Smooth muscle cell (in vitro differentiated cells): ENCODE results near the gene FANK1. TPM values are rescaled to one million over a fixed set of nuclear protein-coding genes. Genes with fewer than 3 reads are reported as not detected.
"Not testable (repeated sequence)": the region's sequence is repeated elsewhere in the genome, so short reads cannot be mapped to it uniquely, and the experiment has no call there.

Source experiments
- DNase-seq: peaks from one replicate; lab custom pipeline; 2025; ENCODE audit not compliant: unreplicated experiment; lab: John Stamatoyannopoulos, UW
- H2AFZ ChIP-seq: fragments of 200-600 bp; sonication (generic); 2 replicates; pipeline ENCODE4 v1.6.0; 2016; ENCODE audit warnings: antibody characterized with exemption, low read depth, mild to moderate bottlenecking
- H3F3A ChIP-seq: fragments of 200-600 bp; sonication (generic); 2 replicates; pipeline ENCODE4 v1.6.0; 2017; ENCODE audit warnings: antibody characterized with exemption, low read depth
- H3K27ac ChIP-seq: fragments of 200-600 bp; sonication (generic); 2 replicates; pipeline ENCODE4 v1.5.1; 2016; ENCODE audit warnings: low read depth, mild to moderate bottlenecking
- H3K27me3 ChIP-seq: fragments of 200-600 bp; sonication (generic); 2 replicates; pipeline ENCODE4 v1.6.1; 2016; ENCODE audit warnings: low read depth, mild to moderate bottlenecking
- H3K36me3 ChIP-seq: fragments of 200-600 bp; sonication (generic); 2 replicates; pipeline ENCODE4 v1.5.1; 2016; ENCODE audit warnings: low read depth
- H3K4me1 ChIP-seq: fragments of 200-600 bp; sonication (generic); 2 replicates; pipeline ENCODE4 v1.5.1; 2016; ENCODE audit warnings: low read depth
- H3K4me2 ChIP-seq: fragments of 200-600 bp; sonication (generic); 2 replicates; pipeline ENCODE4 v1.6.0; 2016; ENCODE audit warnings: mild to moderate bottlenecking
- H3K4me3 ChIP-seq: fragments of 200-600 bp; sonication (generic); 2 replicates; pipeline ENCODE4 v1.5.1; 2016; ENCODE audit warnings: mild to moderate bottlenecking
- H3K79me2 ChIP-seq: fragments of 200-600 bp; sonication (generic); 2 replicates; pipeline ENCODE4 v1.6.0; 2016; ENCODE audit warnings: low read depth, mild to moderate bottlenecking
- H3K9ac ChIP-seq: fragments of 200-600 bp; sonication (generic); 2 replicates; pipeline ENCODE4 v1.6.0; 2016; ENCODE audit warnings: low read depth
- H3K9me3 ChIP-seq: fragments of 200-600 bp; sonication (generic); replicated peaks from 2 replicates; pipeline ENCODE4 v1.5.1; 2016; ENCODE audit warnings: low read depth
- H4K20me1 ChIP-seq: fragments of 200-600 bp; sonication (generic); 2 replicates; pipeline ENCODE4 v1.6.0; 2016; ENCODE audit warnings: low read depth
- WGBS: methylation state at CpG from one replicate; pipeline ENCODE4 v1.1.7; 2016; ENCODE audit warnings: low lambda C conversion rate; 5-methylcytosine and 5-hydroxymethylcytosine counted together
- polyA plus RNA-seq: library from polyadenylated mRNA; unstranded; fragments of >200 nt; fragmentation: Nextera tagmentation; extraction: Ambion mirVana; gene quantifications from 2 replicates; pipeline ENCODE4 v1.2.1, GENCODE V29; 2016
- total RNA-seq: library from RNA; depleted of rRNA; stranded (reverse); fragments of >200 nt; gene quantifications from 2 replicates; pipeline ENCODE4 v1.2.3, GENCODE V29; 2014
- TF ChIP-seq, protein P1 (sequence below): fragments of 200-600 bp; sonication (generic); IDR thresholded peaks from 2 replicates; pipeline ENCODE4 v1.5.1; 2017; ENCODE audit warnings: borderline replicate concordance, mild to moderate bottlenecking, antibody characterized with exemption; ENCODE audit not compliant: insufficient read depth, poor library complexity, severe bottlenecking

Gene FANK1
- total and polyA plus RNA-seq, 2 experiments from 2014 or later, result 5.8 to 6.6 TPM

DNA sequence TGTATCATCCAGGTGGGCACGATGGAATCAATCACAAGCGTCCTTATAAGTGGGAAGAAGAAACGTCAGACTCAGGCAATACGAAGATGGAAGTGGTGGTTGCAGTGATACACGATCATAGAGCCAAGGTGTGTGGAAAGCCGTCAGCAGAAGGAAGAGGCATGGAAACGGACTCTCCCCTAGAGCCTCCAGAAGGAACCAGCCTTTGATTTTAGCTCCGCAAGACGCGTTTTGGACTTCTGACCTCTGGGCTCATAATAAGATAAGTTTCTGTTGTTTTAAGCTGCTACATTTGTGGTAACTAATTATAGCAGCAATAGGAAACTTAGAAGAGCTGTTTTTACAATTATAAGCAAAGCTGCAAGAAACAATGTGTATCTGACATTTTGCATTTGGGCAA lies 14.8 kb downstream of the FANK1 start:
- H4K20me1 ChIP-seq, result no peaks in the 10 kb centered on the region
- no peak overlapping the region for H3K27ac ChIP-seq
- no peaks in the 10 kb centered on the region for H3K79me2 ChIP-seq
- no peak overlapping the region for H3K9ac ChIP-seq
- no peaks in the 10 kb centered on the region for H3K36me3 ChIP-seq
- no peak overlapping the region for H2AFZ ChIP-seq
- no peak for DNase-seq
- WGBS, result 92% methylated on average over 10 of the region's 10 CpGs
- no peaks in the 10 kb centered on the region for H3K4me1 ChIP-seq
- H3K27me3 ChIP-seq, result no peaks in the 10 kb centered on the region
- H3F3A ChIP-seq, result no peaks in the 10 kb centered on the region
- H3K9me3 ChIP-seq, result no peaks in the 10 kb centered on the region
- TF ChIP-seq, protein P1, sequence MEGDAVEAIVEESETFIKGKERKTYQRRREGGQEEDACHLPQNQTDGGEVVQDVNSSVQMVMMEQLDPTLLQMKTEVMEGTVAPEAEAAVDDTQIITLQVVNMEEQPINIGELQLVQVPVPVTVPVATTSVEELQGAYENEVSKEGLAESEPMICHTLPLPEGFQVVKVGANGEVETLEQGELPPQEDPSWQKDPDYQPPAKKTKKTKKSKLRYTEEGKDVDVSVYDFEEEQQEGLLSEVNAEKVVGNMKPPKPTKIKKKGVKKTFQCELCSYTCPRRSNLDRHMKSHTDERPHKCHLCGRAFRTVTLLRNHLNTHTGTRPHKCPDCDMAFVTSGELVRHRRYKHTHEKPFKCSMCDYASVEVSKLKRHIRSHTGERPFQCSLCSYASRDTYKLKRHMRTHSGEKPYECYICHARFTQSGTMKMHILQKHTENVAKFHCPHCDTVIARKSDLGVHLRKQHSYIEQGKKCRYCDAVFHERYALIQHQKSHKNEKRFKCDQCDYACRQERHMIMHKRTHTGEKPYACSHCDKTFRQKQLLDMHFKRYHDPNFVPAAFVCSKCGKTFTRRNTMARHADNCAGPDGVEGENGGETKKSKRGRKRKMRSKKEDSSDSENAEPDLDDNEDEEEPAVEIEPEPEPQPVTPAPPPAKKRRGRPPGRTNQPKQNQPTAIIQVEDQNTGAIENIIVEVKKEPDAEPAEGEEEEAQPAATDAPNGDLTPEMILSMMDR, result no peak
- H3K4me3 ChIP-seq, result no peak overlapping the region
- no peak overlapping the region for H3K4me2 ChIP-seq

DNA sequence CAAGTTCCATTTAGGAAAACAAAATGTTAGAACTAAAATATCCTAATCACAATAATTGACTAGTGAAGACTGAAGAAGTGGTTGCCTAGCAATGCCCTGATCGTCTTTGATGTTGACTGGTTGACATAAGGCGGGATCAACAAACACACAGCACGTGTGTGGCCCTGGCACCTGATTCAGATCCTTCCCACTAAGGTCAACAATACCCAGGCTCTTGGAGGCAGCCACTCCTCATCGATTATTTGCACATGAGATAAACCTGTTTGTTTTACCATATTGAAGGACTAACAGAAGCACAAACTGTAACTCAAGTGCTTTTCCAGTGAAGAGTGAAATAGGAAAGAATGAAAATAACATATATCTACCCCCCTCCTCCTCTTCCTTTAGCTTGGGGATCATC lies 15.6 kb downstream of the FANK1 start:
- H2AFZ ChIP-seq, result no peak overlapping the region
- 89% methylated on average over 4 of the region's 4 CpGs for WGBS
- H3K4me2 ChIP-seq, result no peak overlapping the region
- H3K9me3 ChIP-seq, result no peaks in the 10 kb centered on the region
- no peaks in the 10 kb centered on the region for H3K4me1 ChIP-seq
- no peak for DNase-seq
- no peak overlapping the region for H3K9ac ChIP-seq
- no peaks in the 10 kb centered on the region for H3F3A ChIP-seq
- TF ChIP-seq, protein P1, result no peak
- H3K4me3 ChIP-seq, result no peak overlapping the region
- H3K27ac ChIP-seq, result no peak overlapping the region
- H3K79me2 ChIP-seq, result no peaks in the 10 kb centered on the region
- no peaks in the 10 kb centered on the region for H4K20me1 ChIP-seq
- H3K27me3 ChIP-seq, result no peaks in the 10 kb centered on the region
- H3K36me3 ChIP-seq, result no peaks in the 10 kb centered on the region

DNA sequence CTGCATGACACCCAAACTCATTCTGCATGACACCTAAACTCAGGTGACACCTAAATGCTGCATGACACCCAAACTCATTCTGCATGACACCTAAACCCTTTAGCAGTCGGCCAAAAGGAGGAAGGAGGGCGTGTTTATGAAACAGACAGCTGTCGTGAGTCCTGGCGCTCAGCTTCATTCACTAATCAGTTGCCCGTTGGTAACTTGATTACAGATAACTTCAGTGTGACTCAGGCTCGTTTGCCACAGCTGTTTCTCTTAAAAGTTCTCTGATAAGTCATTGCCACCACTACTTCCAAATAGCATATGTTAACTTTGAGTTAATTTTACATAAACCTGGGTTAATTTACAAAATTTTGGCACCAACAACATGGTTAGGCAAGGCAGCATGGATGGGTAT lies 16.9 kb downstream of the FANK1 start:
- not testable (repeated sequence) for H3K36me3 ChIP-seq, H3K9me3 ChIP-seq, H2AFZ ChIP-seq, H3K27ac ChIP-seq, H3K27me3 ChIP-seq, H3K4me3 ChIP-seq, H3K4me1 ChIP-seq, H4K20me1 ChIP-seq, DNase-seq, H3K4me2 ChIP-seq, H3K79me2 ChIP-seq, H3K9ac ChIP-seq, H3F3A ChIP-seq
- 39% methylated on average over 6 of the region's 6 CpGs for WGBS

DNA sequence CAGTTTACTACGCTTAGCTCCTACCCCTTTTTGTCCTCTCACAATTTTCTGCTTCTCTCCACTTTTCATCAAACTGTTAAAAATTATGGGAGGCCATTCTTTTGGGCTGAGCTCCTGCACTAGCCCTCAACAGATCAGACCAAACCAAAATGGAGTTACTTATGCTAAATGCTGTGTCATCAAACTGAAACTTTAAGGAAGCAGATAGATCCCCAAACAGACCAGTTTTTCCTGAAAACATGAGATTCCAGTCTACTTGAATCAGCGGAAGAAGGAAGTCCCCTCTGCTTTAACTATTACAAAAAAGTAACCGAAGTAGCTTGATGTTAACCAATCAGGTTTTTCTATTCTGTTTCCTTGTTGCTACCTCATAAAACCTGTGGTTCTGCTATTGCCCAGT lies 20.6 kb downstream of the FANK1 start:
- H3K4me2 ChIP-seq, result no peak overlapping the region
- H3K4me3 ChIP-seq, result no peak overlapping the region
- H3K9ac ChIP-seq, result no peak overlapping the region
- no peaks in the 10 kb centered on the region for H3K79me2 ChIP-seq
- no peaks in the 10 kb centered on the region for H3F3A ChIP-seq
- H2AFZ ChIP-seq, result no peak overlapping the region
- no peaks in the 10 kb centered on the region for H3K27me3 ChIP-seq
- H3K4me1 ChIP-seq, result no peaks in the 10 kb centered on the region
- WGBS, result 59% methylated on average over 3 of the region's 3 CpGs
- no peak for DNase-seq
- no peaks in the 10 kb centered on the region for H3K36me3 ChIP-seq
- peaks cover 3% of the 10 kb centered on the region for H3K9me3 ChIP-seq
- TF ChIP-seq, protein P1, result no peak
- H4K20me1 ChIP-seq, result no peaks in the 10 kb centered on the region
- no peak overlapping the region for H3K27ac ChIP-seq

DNA sequence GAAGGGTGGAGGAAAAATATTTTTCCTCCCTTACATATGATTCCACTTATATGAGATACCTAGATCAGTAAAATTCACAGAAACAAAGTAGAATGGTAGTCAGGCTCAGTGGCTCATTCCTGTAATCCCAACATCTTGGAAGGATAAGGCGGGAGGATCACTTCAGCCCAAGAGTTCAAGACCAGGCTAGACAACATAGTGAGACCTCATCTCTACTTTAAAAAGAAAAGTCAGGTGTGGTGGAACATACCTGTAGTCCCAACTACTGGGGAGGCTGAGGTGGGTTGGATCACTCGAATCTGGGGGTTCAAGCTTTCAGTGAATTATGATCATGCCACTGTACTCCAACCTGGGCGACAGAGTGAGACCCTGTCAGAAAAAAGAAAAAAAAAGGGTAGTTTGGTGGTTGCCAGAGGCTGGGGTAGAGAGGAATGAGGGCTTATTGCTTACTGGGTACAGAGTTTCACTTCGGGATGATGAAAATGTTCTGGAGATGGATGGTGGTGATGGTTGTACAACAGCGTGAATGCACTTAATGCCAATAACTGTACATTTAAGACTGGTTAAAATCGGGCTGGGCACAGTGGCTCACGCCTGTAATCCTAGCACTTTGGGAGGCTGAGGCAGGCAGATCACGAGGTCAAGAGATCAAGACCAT lies 21.5 kb downstream of the FANK1 start:
- 89% methylated on average over 8 of the region's 8 CpGs for WGBS
- H3K4me1 ChIP-seq, H2AFZ ChIP-seq, H3K27me3 ChIP-seq, H3F3A ChIP-seq, DNase-seq, H3K9me3 ChIP-seq, H4K20me1 ChIP-seq, H3K4me3 ChIP-seq, H3K36me3 ChIP-seq, H3K4me2 ChIP-seq, H3K79me2 ChIP-seq, H3K27ac ChIP-seq, H3K9ac ChIP-seq: not testable (repeated sequence)

DNA sequence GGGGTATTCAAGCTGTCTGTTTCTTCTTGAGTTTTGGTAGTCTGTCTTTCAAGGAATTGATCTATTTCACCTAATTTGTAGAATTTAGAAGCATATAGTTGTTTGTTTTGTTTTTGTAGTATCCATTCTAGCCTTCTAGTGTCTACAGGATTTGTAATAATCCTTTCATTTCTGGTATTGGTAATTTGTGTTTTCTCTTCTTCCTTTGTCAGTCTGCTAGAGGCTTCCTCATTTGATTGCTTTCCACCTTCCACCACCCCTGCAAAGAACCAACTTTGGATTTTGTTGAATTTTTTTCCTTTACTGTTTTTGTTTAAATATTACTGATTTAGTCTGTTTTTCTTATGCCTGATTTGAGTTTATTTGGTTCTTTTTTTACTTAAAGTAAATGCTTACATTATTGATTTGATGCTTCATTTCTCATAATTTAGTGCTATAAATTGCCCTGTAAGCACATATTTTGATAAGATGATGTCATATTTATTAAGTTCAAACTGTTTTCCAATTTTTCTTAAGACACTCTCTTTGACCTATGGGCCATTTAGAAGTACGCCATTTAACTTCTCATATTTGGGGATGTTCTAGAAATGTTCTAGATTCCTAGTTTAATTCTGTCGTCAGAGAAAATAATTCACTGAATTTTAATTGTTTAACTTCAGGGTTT lies 25.4 kb downstream of the FANK1 start:
- H3K4me2 ChIP-seq, result not testable (repeated sequence)
- WGBS, result 98% methylated on average over 2 of the region's 2 CpGs

More for the DNA sequence above, 25.4 kb downstream of the FANK1 start:
- not testable (repeated sequence) for H3K9me3 ChIP-seq, H3K36me3 ChIP-seq, H3K4me3 ChIP-seq, H3K9ac ChIP-seq, H3K27me3 ChIP-seq, DNase-seq, H3K79me2 ChIP-seq, H2AFZ ChIP-seq, H3K27ac ChIP-seq, H3F3A ChIP-seq, H3K4me1 ChIP-seq, H4K20me1 ChIP-seq
